ENCODE data around the gene NMT1.

Gene NMT1

GRCh38 chr17:45145035-45145389, 83.9 kb downstream of the NMT1 start:
- no peak overlapping the region for H3K27ac ChIP-seq (ENCODE audit: insufficient read depth in 1 of 2, low read depth in 1 of 2, low read length in 2 of 2, poor library complexity in 1 of 2, severe bottlenecking in 2 of 2)
- WGBS (ENCODE audit: insufficient coverage): 93% methylated on average over 8 of the region's 8 CpGs
- DNase-seq: no peak
- CTCF ChIA-PET: interaction anchor here (0.9 to 9.2 kb wide), 5 partner anchors 9 to 53 kb away, joined by 3 to 148 read pairs (median 10); partner anchors contain the start of gene ACBD4
- H3K4me3 ChIP-seq (ENCODE audit: control insufficient read depth in 1 of 7, extremely low read depth in 1 of 7, insufficient read depth in 4 of 7, low read depth in 2 of 7, low read length in 6 of 7): peak overlapping the region in 1 of 7 experiments; percentile 68
- no peaks in the 10 kb centered on the region for H3K36me3 ChIP-seq (ENCODE audit: control insufficient read depth in 4 of 4, insufficient read depth in 4 of 4, low read length in 3 of 4)
- POLR2A ChIA-PET: interaction anchor here (1.6 kb wide), 1 partner anchor 16 kb away, joined by 3 read pairs; no protein-coding TSS in a partner anchor
- no peaks in the 10 kb centered on the region for H3K27me3 ChIP-seq (replicated peaks in 2 of 5; ENCODE audit: control insufficient read depth in 4 of 5, insufficient read depth in 5 of 5, low read length in 4 of 5)
- H3K9me3 ChIP-seq (ENCODE audit: control extremely low read depth in 1 of 5, control insufficient read depth in 4 of 5, insufficient read depth in 2 of 5, low read depth in 1 of 5, low read length in 4 of 5): no peaks in the 10 kb centered on the region
- H3K4me1 ChIP-seq (ENCODE audit: control extremely low read depth in 1 of 4, control insufficient read depth in 4 of 4, insufficient read depth in 4 of 4, low read length in 3 of 4): peaks cover 0 to 48% (median 32%) of the 10 kb centered on the region in 4 experiments

GRCh38 chr17:45146166-45146565, 85.0 kb downstream of the NMT1 start:
- no peak overlapping the region for H3K4me3 ChIP-seq (ENCODE audit: control insufficient read depth in 1 of 7, extremely low read depth in 1 of 7, insufficient read depth in 4 of 7, low read depth in 2 of 7, low read length in 6 of 7)
- POLR2A ChIA-PET: interaction anchor here (1.6 to 4.1 kb wide), 2 partner anchors 10 to 15 kb away, joined by 3 to 34 read pairs; partner anchors contain the start of gene ACBD4
- no peaks in the 10 kb centered on the region for H3K36me3 ChIP-seq (ENCODE audit: control insufficient read depth in 4 of 4, insufficient read depth in 4 of 4, low read length in 3 of 4)
- DNase-seq: no peak
- H3K27ac ChIP-seq (ENCODE audit: insufficient read depth in 1 of 2, low read depth in 1 of 2, low read length in 2 of 2, poor library complexity in 1 of 2, severe bottlenecking in 2 of 2): peak overlapping the region in 1 of 2 experiments; percentile 100
- CTCF ChIA-PET: interaction anchor here (1.4 to 9.2 kb wide), 3 partner anchors 10 to 52 kb away, joined by 4 to 148 read pairs (median 10); partner anchors contain the start of gene ACBD4
- H3K9me3 ChIP-seq (ENCODE audit: control extremely low read depth in 1 of 5, control insufficient read depth in 4 of 5, insufficient read depth in 2 of 5, low read depth in 1 of 5, low read length in 4 of 5): no peaks in the 10 kb centered on the region
- 85% methylated on average over 9 of the region's 10 CpGs for WGBS (ENCODE audit: insufficient coverage)
- peaks cover 10 to 59% (median 41%) of the 10 kb centered on the region in 4 experiments for H3K4me1 ChIP-seq (ENCODE audit: control extremely low read depth in 1 of 4, control insufficient read depth in 4 of 4, insufficient read depth in 4 of 4, low read length in 3 of 4)
- H3K27me3 ChIP-seq (replicated peaks in 2 of 5; ENCODE audit: control insufficient read depth in 4 of 5, insufficient read depth in 5 of 5, low read length in 4 of 5): no peaks in the 10 kb centered on the region

GRCh38 chr17:45146592-45146889, 85.4 kb downstream of the NMT1 start:
- no peak for DNase-seq
- Histone ChIP-seq H3K36me3 (ENCODE audit: control insufficient read depth in 4 of 4, insufficient read depth in 4 of 4, low read length in 3 of 4) (no peaks in the 10 kb centered on the region), H3K27me3 (replicated peaks in 2 of 5; ENCODE audit: control insufficient read depth in 4 of 5, insufficient read depth in 5 of 5, low read length in 4 of 5) (no peaks in the 10 kb centered on the region), H3K4me1 (ENCODE audit: control extremely low read depth in 1 of 4, control insufficient read depth in 4 of 4, insufficient read depth in 4 of 4, low read length in 3 of 4) (peaks cover 13 to 63% (median 44%) of the 10 kb centered on the region in 4 experiments), H3K9me3 (ENCODE audit: control extremely low read depth in 1 of 5, control insufficient read depth in 4 of 5, insufficient read depth in 2 of 5, low read depth in 1 of 5, low read length in 4 of 5) (no peaks in the 10 kb centered on the region), H3K4me3 (ENCODE audit: control insufficient read depth in 1 of 7, extremely low read depth in 1 of 7, insufficient read depth in 4 of 7, low read depth in 2 of 7, low read length in 6 of 7) (peak overlapping the region in 5 of 7 experiments; percentile 74 to 96 (median 87)), H3K27ac (ENCODE audit: insufficient read depth in 1 of 2, low read depth in 1 of 2, low read length in 2 of 2, poor library complexity in 1 of 2, severe bottlenecking in 2 of 2) (peak overlapping the region in 1 of 2 experiments; percentile 100)
- CTCF ChIA-PET: interaction anchor here (1.4 to 9.2 kb wide), 2 partner anchors 10 to 52 kb away, joined by 10 to 148 read pairs; partner anchors contain the start of gene ACBD4
- WGBS (ENCODE audit: insufficient coverage): 95% methylated on average over 4 of the region's 4 CpGs
- POLR2A ChIA-PET: interaction anchor here (4.1 kb wide), 1 partner anchor 10 kb away, joined by 34 read pairs; the partner anchor contains the start of gene ACBD4

- ChIA-PET POLR2A (interaction anchor here (0.6 to 6.4 kb wide), 6 partner anchors 11 to 442 kb away, joined by 3 to 194 read pairs (median 12); partner anchors contain the start of genes ACBD4, HEXIM2 and PLCD3), CTCF (interaction anchor here (6.2 to 9.2 kb wide), 2 partner anchors 11 to 49 kb away, joined by 99 to 148 read pairs; partner anchors contain the start of gene ACBD4)
- H3K36me3 ChIP-seq (ENCODE audit: control insufficient read depth in 4 of 4, insufficient read depth in 4 of 4, low read length in 3 of 4): no peaks in the 10 kb centered on the region
- peak in 2 of 3 donors; percentile 80 to 86 for DNase-seq
- H3K27ac ChIP-seq (ENCODE audit: insufficient read depth in 1 of 2, low read depth in 1 of 2, low read length in 2 of 2, poor library complexity in 1 of 2, severe bottlenecking in 2 of 2): peak overlapping the region; percentile 100
- 16% methylated on average over 16 of the region's 29 CpGs for WGBS (ENCODE audit: insufficient coverage)
- peaks cover 16 to 67% (median 48%) of the 10 kb centered on the region in 4 experiments for H3K4me1 ChIP-seq (ENCODE audit: control extremely low read depth in 1 of 4, control insufficient read depth in 4 of 4, insufficient read depth in 4 of 4, low read length in 3 of 4)
- H3K27me3 ChIP-seq (replicated peaks in 2 of 5; ENCODE audit: control insufficient read depth in 4 of 5, insufficient read depth in 5 of 5, low read length in 4 of 5): no peaks in the 10 kb centered on the region
- H3K4me3 ChIP-seq (ENCODE audit: control insufficient read depth in 1 of 7, extremely low read depth in 1 of 7, insufficient read depth in 4 of 7, low read depth in 2 of 7, low read length in 6 of 7): peak overlapping the region; percentile 59 to 97 (median 87)
- H3K9me3 ChIP-seq (ENCODE audit: control extremely low read depth in 1 of 5, control insufficient read depth in 4 of 5, insufficient read depth in 2 of 5, low read depth in 1 of 5, low read length in 4 of 5): no peaks in the 10 kb centered on the region
Measured at GRCh38 chr17:45146890-45147580, 85.9 kb downstream of the NMT1 start.

- H3K27me3 ChIP-seq (replicated peaks in 2 of 5; ENCODE audit: control insufficient read depth in 4 of 5, insufficient read depth in 5 of 5, low read length in 4 of 5): no peaks in the 10 kb centered on the region
- H3K27ac ChIP-seq (ENCODE audit: insufficient read depth in 1 of 2, low read depth in 1 of 2, low read length in 2 of 2, poor library complexity in 1 of 2, severe bottlenecking in 2 of 2): peak overlapping the region; percentile 100
- 0% methylated on average over 33 of the region's 38 CpGs for WGBS (ENCODE audit: insufficient coverage)
- H3K36me3 ChIP-seq (ENCODE audit: control insufficient read depth in 4 of 4, insufficient read depth in 4 of 4, low read length in 3 of 4): no peaks in the 10 kb centered on the region
- peak overlapping the region; percentile 59 to 97 (median 87) for H3K4me3 ChIP-seq (ENCODE audit: control insufficient read depth in 1 of 7, extremely low read depth in 1 of 7, insufficient read depth in 4 of 7, low read depth in 2 of 7, low read length in 6 of 7)
- H3K9me3 ChIP-seq (ENCODE audit: control extremely low read depth in 1 of 5, control insufficient read depth in 4 of 5, insufficient read depth in 2 of 5, low read depth in 1 of 5, low read length in 4 of 5): no peaks in the 10 kb centered on the region
- DNase-seq: peak; percentile 96 to 98 (median 96)
- POLR2A ChIA-PET: interaction anchor here (0.5 to 6.4 kb wide), 16 partner anchors 8 to 443 kb away, joined by 3 to 194 read pairs (median 4); partner anchors contain the start of genes ACBD4, HEXIM2, NMT1 and PLCD3
- CTCF ChIA-PET: interaction anchor here (2.7 to 9.2 kb wide), 5 partner anchors 11 to 49 kb away, joined by 9 to 148 read pairs (median 93); partner anchors contain the start of genes ACBD4 and HEXIM2
- H3K4me1 ChIP-seq (ENCODE audit: control extremely low read depth in 1 of 4, control insufficient read depth in 4 of 4, insufficient read depth in 4 of 4, low read length in 3 of 4): peaks cover 16 to 67% (median 48%) of the 10 kb centered on the region in 4 experiments
Measured at GRCh38 chr17:45147581-45148182, 86.6 kb downstream of the NMT1 start.

GRCh38 chr17:45148183-45149036, 87.3 kb downstream of the NMT1 start, which contains the start of gene HEXIM1:
Gene HEXIM1, plus strand, starts transcription at chr17:45148475. Its CDS starts 716 bp downstream, at chr17:45149191.
- H3K36me3 ChIP-seq (ENCODE audit: control insufficient read depth in 4 of 4, insufficient read depth in 4 of 4, low read length in 3 of 4): no peaks in the 10 kb centered on the region
- H3K27me3 ChIP-seq (replicated peaks in 2 of 5; ENCODE audit: control insufficient read depth in 4 of 5, insufficient read depth in 5 of 5, low read length in 4 of 5): no peaks in the 10 kb centered on the region
- peak within 1 kb of the TSS; percentile 100 for H3K27ac ChIP-seq (ENCODE audit: insufficient read depth in 1 of 2, low read depth in 1 of 2, low read length in 2 of 2, poor library complexity in 1 of 2, severe bottlenecking in 2 of 2)
- peak within 1 kb of the TSS; percentile 60 to 97 (median 87) for H3K4me3 ChIP-seq (ENCODE audit: control insufficient read depth in 1 of 7, extremely low read depth in 1 of 7, insufficient read depth in 4 of 7, low read depth in 2 of 7, low read length in 6 of 7)
- peak; percentile 100 for DNase-seq
- ChIA-PET CTCF (interaction anchor here (0.7 to 9.2 kb wide), 19 partner anchors 12 to 237 kb away, joined by 3 to 148 read pairs (median 9); partner anchors contain the start of genes ACBD4 and HEXIM2), POLR2A (interaction anchor here (0.5 to 6.4 kb wide), 20 partner anchors 9 to 216 kb away, joined by 3 to 194 read pairs (median 4); partner anchors contain the start of genes ACBD4, HEXIM2, NMT1 and PLCD3)
- H3K9me3 ChIP-seq (ENCODE audit: control extremely low read depth in 1 of 5, control insufficient read depth in 4 of 5, insufficient read depth in 2 of 5, low read depth in 1 of 5, low read length in 4 of 5): no peaks in the 10 kb centered on the region
- peaks cover 16 to 62% (median 47%) of the 10 kb centered on the region in 4 experiments for H3K4me1 ChIP-seq (ENCODE audit: control extremely low read depth in 1 of 4, control insufficient read depth in 4 of 4, insufficient read depth in 4 of 4, low read length in 3 of 4)
- 0% methylated on average over 49 of the region's 58 CpGs for WGBS (ENCODE audit: insufficient coverage)

Measured in common myeloid progenitor, CD34-positive (primary cell).